Endodermal cell (in vitro differentiated cells): ENCODE data around the gene DHDDS. TPM values are rescaled to one million over a fixed set of nuclear protein-coding genes. Genes with fewer than 3 reads are reported as not detected.

ENCODE experiments used
- DNase-seq: peaks from one replicate; pipeline ENCODE4 v3.0.0-alpha.2; 2017
- H3K27ac ChIP-seq: 2 replicates; pipeline ENCODE4 v1.5.1; 2013; ENCODE audit warnings: mild to moderate bottlenecking, low read depth, low read length, moderate library complexity
- H3K27me3 ChIP-seq: 2 replicates; pipeline ENCODE4 v1.6.1; 2013; ENCODE audit warnings: mild to moderate bottlenecking, low read length, moderate library complexity; ENCODE audit not compliant: insufficient read depth, control insufficient read depth, poor library complexity, severe bottlenecking
- H3K36me3 ChIP-seq: 2 replicates; pipeline ENCODE4 v1.7.0; 2013; ENCODE audit warnings: mild to moderate bottlenecking, low read length, moderate library complexity; ENCODE audit not compliant: control insufficient read depth, insufficient read depth
- H3K4me1 ChIP-seq: one replicate; pipeline ENCODE4 v1.7.0; 2013; ENCODE audit warnings: low read length; ENCODE audit not compliant: control insufficient read depth, insufficient read depth
- H3K4me3 ChIP-seq: 2 replicates; pipeline ENCODE4 v1.5.1; 2013; ENCODE audit warnings: mild to moderate bottlenecking, low read length, moderate library complexity
- H3K9ac ChIP-seq: 2 replicates; pipeline ENCODE4 v1.6.1; 2013; ENCODE audit warnings: mild to moderate bottlenecking, low read length, moderate library complexity; ENCODE audit not compliant: poor library complexity, severe bottlenecking; ENCODE audit errors: extremely low read depth
- H3K9me3 ChIP-seq: 2 replicates; pipeline ENCODE4 v1.6.1; 2013; ENCODE audit warnings: mild to moderate bottlenecking, low read length, moderate library complexity; ENCODE audit not compliant: control insufficient read depth
- H3K27ac Mint-ChIP-seq: 2 replicates; pipeline ENCODE4 v1.8.0; 2020; ENCODE audit warnings: mixed read lengths
- H3K27me3 Mint-ChIP-seq: 2 replicates; pipeline ENCODE4 v1.8.0; 2021; ENCODE audit warnings: mild to moderate bottlenecking, mixed read lengths; ENCODE audit not compliant: insufficient read depth
- H3K36me3 Mint-ChIP-seq: 2 replicates; pipeline ENCODE4 v1.8.0; 2020; ENCODE audit warnings: low read depth, mixed read lengths
- H3K4me1 Mint-ChIP-seq: 2 replicates; pipeline ENCODE4 v1.8.0; 2020; ENCODE audit warnings: mixed read lengths
- H3K4me3 Mint-ChIP-seq: 2 replicates; pipeline ENCODE4 v1.8.0; 2020; ENCODE audit warnings: mild to moderate bottlenecking, moderate library complexity, mixed read lengths
- H3K9me3 Mint-ChIP-seq: 2 replicates; pipeline ENCODE4 v1.8.0; 2020; ENCODE audit warnings: mild to moderate bottlenecking, mixed read lengths
- CTCF ChIP-seq: fragments of 200-600 bp; sonication (generic); conservative IDR thresholded peaks from 2 replicates; pipeline ENCODE4 v1.5.0; 2021; ENCODE audit warnings: antibody characterized with exemption, mild to moderate bottlenecking
- WGBS, 2 experiments: methylation state at CpG; one replicate each; pipeline versions ENCODE4 v1.1.5 to v1.1.7; 2013; ENCODE audit warnings: missing lambda C conversion rate in 2 of 2, mixed read lengths in 1 of 2; ENCODE audit not compliant: insufficient coverage in 1 of 2, insufficient read length in 1 of 2; 5-methylcytosine and 5-hydroxymethylcytosine counted together
- total RNA-seq, 2 donors: library from RNA; stranded (reverse); fragmentation: NEBNext Ultra II Directional in 1 of 2; extraction: Animal tissue kit (Norgen Biotek cat#: 25700) in 1 of 2; gene quantifications; 2 replicates in 1 of 2; 3 replicates in 1 of 2; pipeline ENCODE4 v1.2.1, GENCODE V29; 2021

DHDDS gene
- total RNA-seq, 2 donors from 2014 or later = 51.1 to 55.1 TPM

GRCh38 chr1:26478159-26478558, 46.0 kb downstream of the DHDDS start:
- no peak overlapping the region for H3K27ac Mint-ChIP-seq
- H3K4me3 Mint-ChIP-seq = no peak overlapping the region
- peaks cover 48% of the 10 kb centered on the region for H3K36me3 Mint-ChIP-seq
- H3K9me3 Mint-ChIP-seq = no peaks in the 10 kb centered on the region
- no peak for TF ChIP-seq CTCF
- 100% methylated on average over 1 of the region's 3 CpGs; no CpG with 5 or more reads in 1 of the 2 experiments for WGBS, 2 experiments
- no peak overlapping the region for H3K27ac ChIP-seq
- H3K4me3 ChIP-seq = no peak overlapping the region
- no peaks in the 10 kb centered on the region for H3K9me3 ChIP-seq
- no peaks in the 10 kb centered on the region for H3K27me3 ChIP-seq
- DNase-seq = no peak
- no peak overlapping the region for H3K9ac ChIP-seq
- peaks cover 15% of the 10 kb centered on the region for H3K4me1 Mint-ChIP-seq
- H3K27me3 Mint-ChIP-seq = no peaks in the 10 kb centered on the region
- peaks cover 7% of the 10 kb centered on the region for H3K4me1 ChIP-seq
- peaks cover 54% of the 10 kb centered on the region for H3K36me3 ChIP-seq

DNA sequence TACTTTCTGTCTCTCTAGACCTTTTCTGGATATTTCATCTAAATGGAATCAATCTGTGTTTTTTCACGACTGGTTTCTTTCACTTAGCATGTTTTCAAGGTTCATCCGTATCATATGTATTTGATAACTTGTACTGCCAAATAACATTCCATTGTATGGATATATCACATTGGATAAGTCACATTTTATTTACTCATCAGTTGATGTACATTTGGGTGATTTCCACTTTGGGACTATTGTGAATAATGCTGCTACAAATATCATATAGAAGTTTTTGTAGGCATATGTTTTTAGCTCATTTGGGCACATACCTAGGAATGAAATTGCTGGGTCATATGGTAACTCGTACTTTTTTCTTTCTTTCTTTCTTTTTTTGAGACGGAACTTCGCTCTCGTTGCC, 46.9 kb downstream of the DHDDS start:
- Mint-ChIP-seq H3K4me3 (no peak overlapping the region), H3K27ac (no peak overlapping the region), H3K4me1 (peaks cover 7% of the 10 kb centered on the region), H3K27me3 (no peaks in the 10 kb centered on the region), H3K9me3 (no peaks in the 10 kb centered on the region), H3K36me3 (peaks cover 40% of the 10 kb centered on the region)
- Histone ChIP-seq H3K27me3 (no peaks in the 10 kb centered on the region), H3K9ac (no peak overlapping the region), H3K4me1 (peaks cover 7% of the 10 kb centered on the region), H3K36me3 (peaks cover 46% of the 10 kb centered on the region), H3K4me3 (no peak overlapping the region), H3K9me3 (no peaks in the 10 kb centered on the region), H3K27ac (no peak overlapping the region)
- WGBS, 2 experiments = 76 to 98% methylated on average over 4 to 6 of the region's 6 CpGs
- TF ChIP-seq CTCF = no peak
- DNase-seq = no peak

GRCh38 chr1:26482921-26483320, 50.8 kb downstream of the DHDDS start:
- no peak overlapping the region for H3K4me3 ChIP-seq
- peaks cover 9% of the 10 kb centered on the region for H3K36me3 Mint-ChIP-seq
- no peaks in the 10 kb centered on the region for H3K27me3 ChIP-seq
- WGBS, 2 experiments = 80 to 87% methylated on average over 1 to 2 of the region's 2 CpGs
- no peaks in the 10 kb centered on the region for H3K4me1 ChIP-seq
- peak overlapping the region; percentile 8 for H3K27ac Mint-ChIP-seq
- peak; percentile 40 for DNase-seq
- no peaks in the 10 kb centered on the region for H3K9me3 Mint-ChIP-seq
- TF ChIP-seq CTCF = no peak
- H3K27me3 Mint-ChIP-seq = no peaks in the 10 kb centered on the region
- no peak overlapping the region for H3K4me3 Mint-ChIP-seq
- H3K9ac ChIP-seq = no peak overlapping the region
- peaks cover 12% of the 10 kb centered on the region for H3K36me3 ChIP-seq
- no peaks in the 10 kb centered on the region for H3K4me1 Mint-ChIP-seq
- H3K27ac ChIP-seq = no peak overlapping the region
- no peaks in the 10 kb centered on the region for H3K9me3 ChIP-seq
